Glutamatergic neuron (in vitro differentiated cells): ENCODE data around the gene WNT3. TPM values are rescaled to one million over a fixed set of nuclear protein-coding genes. Genes with fewer than 3 reads are reported as not detected.

Experiments
- DNase-seq: peaks from one replicate; pipeline ENCODE4 v3.0.0; 2022
- H3K27ac Mint-ChIP-seq: one replicate; pipeline ENCODE4 v1.8.0; 2020; ENCODE audit warnings: mild to moderate bottlenecking, mixed read lengths, inconsistent platforms; ENCODE audit not compliant: unreplicated experiment
- H3K27me3 Mint-ChIP-seq: one replicate; pipeline ENCODE4 v1.8.0; 2020; ENCODE audit warnings: mild to moderate bottlenecking, moderate library complexity, mixed read lengths, inconsistent platforms; ENCODE audit not compliant: unreplicated experiment
- H3K36me3 Mint-ChIP-seq: one replicate; pipeline ENCODE4 v1.8.0; 2020; ENCODE audit warnings: mild to moderate bottlenecking, mixed read lengths, inconsistent platforms; ENCODE audit not compliant: unreplicated experiment
- H3K4me1 Mint-ChIP-seq: one replicate; pipeline ENCODE4 v1.8.0; 2020; ENCODE audit warnings: mild to moderate bottlenecking, low read depth, mixed read lengths, inconsistent platforms; ENCODE audit not compliant: unreplicated experiment
- H3K4me3 Mint-ChIP-seq: one replicate; pipeline ENCODE4 v1.8.0; 2020; ENCODE audit warnings: mild to moderate bottlenecking, mixed read lengths, inconsistent platforms; ENCODE audit not compliant: unreplicated experiment
- H3K9me3 Mint-ChIP-seq: one replicate; pipeline ENCODE4 v1.8.0; 2020; ENCODE audit warnings: mild to moderate bottlenecking, moderate library complexity, mixed read lengths, inconsistent platforms; ENCODE audit not compliant: unreplicated experiment
- total RNA-seq: library from RNA; stranded (reverse); fragmentation: NEBNext Ultra II Directional; extraction: Animal tissue kit (Norgen Biotek cat#: 25700); gene quantifications from one replicate; pipeline ENCODE4 v1.2.1, GENCODE V29; 2021; ENCODE audit not compliant: unreplicated experiment
- TF ChIP-seq, protein P1 (sequence below): fragments of 200-600 bp; sonication (generic); IDR thresholded peaks from one replicate; pipeline ENCODE4 v1.5.0; 2021; ENCODE audit not compliant: partially characterized antibody, unreplicated experiment

WNT3 gene
- total RNA-seq, 1 donor from 2014 or later: 1.7 TPM

DNA sequence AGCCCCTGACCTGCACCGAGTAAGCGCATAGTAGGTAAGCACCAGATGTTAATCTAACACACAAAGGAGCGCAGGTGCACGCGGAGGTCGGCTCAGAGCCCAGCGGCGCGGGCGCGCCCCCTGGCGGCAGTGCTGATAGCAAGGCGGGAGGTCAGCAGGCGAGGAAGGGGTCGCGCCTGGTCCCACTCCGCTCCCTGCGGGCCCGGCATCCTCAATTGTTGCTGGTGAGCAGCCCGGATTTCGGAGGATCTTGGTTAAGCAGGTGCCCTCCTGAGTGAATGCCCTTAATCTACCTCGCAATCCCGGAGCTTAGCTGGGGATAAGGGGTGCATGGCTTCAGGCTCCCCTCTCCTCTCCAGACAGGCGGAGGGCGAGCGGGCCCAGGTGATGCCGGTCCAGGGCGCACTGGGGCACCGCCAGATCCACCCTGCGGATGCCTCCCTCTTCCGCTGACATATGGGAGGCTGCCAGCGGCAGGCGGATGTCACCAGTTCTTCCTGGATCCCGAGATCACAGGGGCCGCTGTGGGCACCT lies 4.0 kb upstream of the WNT3 start:
- Mint-ChIP-seq H3K4me3 (no peak overlapping the region), H3K9me3 (peaks cover 1% of the 10 kb centered on the region), H3K27ac (no peak overlapping the region), H3K4me1 (peaks cover 4% of the 10 kb centered on the region), H3K27me3 (peaks cover 17% of the 10 kb centered on the region), H3K36me3 (no peaks in the 10 kb centered on the region)
- DNase-seq: peak; percentile 43
- TF ChIP-seq, protein P1, sequence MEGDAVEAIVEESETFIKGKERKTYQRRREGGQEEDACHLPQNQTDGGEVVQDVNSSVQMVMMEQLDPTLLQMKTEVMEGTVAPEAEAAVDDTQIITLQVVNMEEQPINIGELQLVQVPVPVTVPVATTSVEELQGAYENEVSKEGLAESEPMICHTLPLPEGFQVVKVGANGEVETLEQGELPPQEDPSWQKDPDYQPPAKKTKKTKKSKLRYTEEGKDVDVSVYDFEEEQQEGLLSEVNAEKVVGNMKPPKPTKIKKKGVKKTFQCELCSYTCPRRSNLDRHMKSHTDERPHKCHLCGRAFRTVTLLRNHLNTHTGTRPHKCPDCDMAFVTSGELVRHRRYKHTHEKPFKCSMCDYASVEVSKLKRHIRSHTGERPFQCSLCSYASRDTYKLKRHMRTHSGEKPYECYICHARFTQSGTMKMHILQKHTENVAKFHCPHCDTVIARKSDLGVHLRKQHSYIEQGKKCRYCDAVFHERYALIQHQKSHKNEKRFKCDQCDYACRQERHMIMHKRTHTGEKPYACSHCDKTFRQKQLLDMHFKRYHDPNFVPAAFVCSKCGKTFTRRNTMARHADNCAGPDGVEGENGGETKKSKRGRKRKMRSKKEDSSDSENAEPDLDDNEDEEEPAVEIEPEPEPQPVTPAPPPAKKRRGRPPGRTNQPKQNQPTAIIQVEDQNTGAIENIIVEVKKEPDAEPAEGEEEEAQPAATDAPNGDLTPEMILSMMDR: peak; percentile 81

DNA sequence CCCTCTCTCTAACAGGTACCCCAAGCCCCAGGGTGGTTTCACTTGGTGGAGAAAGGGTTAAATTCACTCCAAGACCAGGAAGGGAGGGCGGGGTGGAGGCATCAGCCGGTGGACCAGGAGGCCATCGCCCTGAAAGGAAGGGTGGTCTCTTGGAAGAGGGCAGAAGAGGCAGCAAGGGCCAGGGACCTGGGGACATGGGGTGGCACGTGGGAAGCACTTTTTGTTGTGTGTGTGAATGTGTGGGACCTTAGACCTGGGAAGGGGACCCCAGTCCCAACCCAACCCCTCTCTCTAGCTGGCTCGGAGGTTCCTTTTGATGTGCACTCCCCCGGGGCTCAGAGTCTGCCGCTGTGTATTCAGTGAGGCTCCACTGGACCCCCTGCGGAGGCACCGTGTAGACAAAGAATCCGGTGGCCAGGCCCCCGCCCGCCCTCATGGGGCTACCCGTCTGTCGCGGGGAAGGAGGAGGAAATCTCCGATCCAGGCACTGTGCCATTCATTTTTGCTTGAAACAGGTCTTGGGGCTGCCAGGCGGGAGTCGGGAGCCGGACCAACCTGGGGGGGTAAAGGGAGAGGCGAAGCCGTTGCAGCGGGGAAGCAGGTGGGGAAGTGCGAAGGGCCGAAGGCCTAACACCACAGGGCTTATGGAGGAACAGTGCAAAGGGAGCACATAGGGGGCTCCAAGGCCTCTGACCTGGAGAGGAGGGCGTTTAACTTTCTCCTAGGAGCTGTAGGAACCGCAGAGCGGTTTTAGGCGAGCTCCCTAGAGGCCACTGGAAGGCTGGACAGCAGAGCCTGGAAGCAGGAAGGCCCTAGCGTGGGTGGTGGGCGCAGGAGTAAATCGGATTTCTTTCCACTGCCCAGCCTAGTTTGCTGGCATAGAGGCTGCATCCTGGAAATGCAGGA lies 3.2 kb upstream of the WNT3 start:
- no peaks in the 10 kb centered on the region for H3K36me3 Mint-ChIP-seq
- H3K27ac Mint-ChIP-seq: no peak overlapping the region
- H3K27me3 Mint-ChIP-seq: peaks cover 15% of the 10 kb centered on the region
- H3K9me3 Mint-ChIP-seq: peaks cover 1% of the 10 kb centered on the region
- TF ChIP-seq, protein P1: no peak
- DNase-seq: no peak
- H3K4me3 Mint-ChIP-seq: peak overlapping the region; percentile 15
- peaks cover 4% of the 10 kb centered on the region for H3K4me1 Mint-ChIP-seq

DNA sequence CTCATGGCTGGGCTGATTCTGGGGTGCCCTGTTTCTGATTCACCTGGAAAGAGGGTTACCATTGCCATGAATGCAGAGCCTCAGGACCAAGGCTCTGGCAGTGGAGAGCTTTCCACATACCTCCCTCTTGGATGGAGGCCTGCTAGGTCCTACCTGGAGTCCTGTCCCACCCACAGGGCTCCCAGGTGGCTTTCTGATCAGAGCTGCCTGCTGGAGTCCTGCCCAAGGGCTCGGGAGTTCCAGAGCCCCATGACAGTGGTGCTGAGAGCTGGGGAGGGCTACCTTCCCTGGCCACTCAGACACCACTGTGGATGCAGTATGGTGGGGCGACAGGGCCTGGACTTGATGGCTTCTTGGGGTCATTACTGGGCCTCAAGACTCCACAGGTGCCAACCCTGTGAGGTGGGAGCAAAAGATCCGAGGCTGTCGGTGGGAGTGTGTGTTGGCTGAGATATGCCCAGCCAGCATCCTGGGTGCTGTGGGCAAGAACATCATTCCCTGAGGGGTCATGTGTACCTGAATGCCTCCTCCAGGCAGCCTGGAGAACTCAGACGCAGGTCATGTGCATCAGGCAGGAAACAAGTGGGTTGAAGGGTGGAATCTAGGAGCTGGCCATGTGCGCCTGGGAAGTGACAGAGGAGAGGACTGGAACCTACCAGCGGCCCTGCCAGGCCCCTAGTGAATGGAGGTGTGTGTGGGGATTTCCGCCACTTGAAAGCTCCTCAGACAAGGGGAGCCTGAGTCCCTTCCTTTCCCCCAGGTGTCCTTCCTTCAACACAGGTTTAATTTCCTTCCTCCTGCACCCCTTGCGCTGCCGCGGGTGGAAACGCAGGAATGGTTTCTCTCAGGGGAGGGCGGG lies 2.3 kb upstream of the WNT3 start:
- Mint-ChIP-seq H3K27me3 (peaks cover 22% of the 10 kb centered on the region), H3K27ac (no peak overlapping the region), H3K36me3 (no peaks in the 10 kb centered on the region), H3K4me1 (peaks cover 6% of the 10 kb centered on the region), H3K4me3 (no peak overlapping the region), H3K9me3 (peaks cover 1% of the 10 kb centered on the region)
- TF ChIP-seq, protein P1: no peak
- no peak for DNase-seq

DNA sequence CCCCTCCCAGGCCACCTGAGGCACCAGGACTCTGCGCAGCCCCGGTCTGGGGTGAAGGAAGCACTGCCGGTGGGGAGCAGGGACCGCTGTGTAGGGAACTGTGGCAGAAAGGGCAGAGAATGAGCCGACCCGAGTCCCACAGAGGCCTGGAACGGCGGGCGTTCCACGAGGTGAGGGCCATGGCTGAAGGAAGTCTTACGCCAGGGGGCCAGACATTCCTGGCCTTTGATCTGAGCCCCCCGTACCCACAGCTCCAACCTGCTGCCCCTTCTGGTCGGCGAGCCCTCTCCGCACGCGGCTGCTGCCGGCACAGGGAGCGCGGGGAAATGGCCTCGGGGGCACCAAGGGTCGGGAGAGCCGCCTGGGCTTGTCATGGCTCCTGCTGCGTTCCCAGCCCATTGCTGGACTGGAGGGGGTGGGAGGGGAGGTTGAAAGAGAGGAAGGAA lies 1.4 kb upstream of the WNT3 start:
- H3K4me3 Mint-ChIP-seq: peak overlapping the region; percentile 50
- TF ChIP-seq, protein P1: no peak
- H3K4me1 Mint-ChIP-seq: peaks cover 6% of the 10 kb centered on the region

More for the DNA sequence above, 1.4 kb upstream of the WNT3 start:
- Mint-ChIP-seq H3K27me3 (peaks cover 21% of the 10 kb centered on the region), H3K9me3 (no peaks in the 10 kb centered on the region), H3K36me3 (no peaks in the 10 kb centered on the region), H3K27ac (no peak overlapping the region)
- peak; percentile 49 for DNase-seq
